SKM-1 treated with dmso at 0.1 percent for 144 hours (cell line): Measurements from ENCODE around the gene SLC38A10.
"Not testable (repeated sequence)": the region's sequence is repeated elsewhere in the genome, so short reads cannot be mapped to it uniquely, and the experiment has no call there.

Experiments used
- DNase-seq: peaks from one replicate; lab custom pipeline; 2025; ENCODE audit not compliant: unreplicated experiment; lab: John Stamatoyannopoulos, UW

The SLC38A10 gene

GRCh38 chr17:81232616-81233241 lies 62.4 kb downstream of the SLC38A10 start:
- DNase-seq, result no peak

DNA sequence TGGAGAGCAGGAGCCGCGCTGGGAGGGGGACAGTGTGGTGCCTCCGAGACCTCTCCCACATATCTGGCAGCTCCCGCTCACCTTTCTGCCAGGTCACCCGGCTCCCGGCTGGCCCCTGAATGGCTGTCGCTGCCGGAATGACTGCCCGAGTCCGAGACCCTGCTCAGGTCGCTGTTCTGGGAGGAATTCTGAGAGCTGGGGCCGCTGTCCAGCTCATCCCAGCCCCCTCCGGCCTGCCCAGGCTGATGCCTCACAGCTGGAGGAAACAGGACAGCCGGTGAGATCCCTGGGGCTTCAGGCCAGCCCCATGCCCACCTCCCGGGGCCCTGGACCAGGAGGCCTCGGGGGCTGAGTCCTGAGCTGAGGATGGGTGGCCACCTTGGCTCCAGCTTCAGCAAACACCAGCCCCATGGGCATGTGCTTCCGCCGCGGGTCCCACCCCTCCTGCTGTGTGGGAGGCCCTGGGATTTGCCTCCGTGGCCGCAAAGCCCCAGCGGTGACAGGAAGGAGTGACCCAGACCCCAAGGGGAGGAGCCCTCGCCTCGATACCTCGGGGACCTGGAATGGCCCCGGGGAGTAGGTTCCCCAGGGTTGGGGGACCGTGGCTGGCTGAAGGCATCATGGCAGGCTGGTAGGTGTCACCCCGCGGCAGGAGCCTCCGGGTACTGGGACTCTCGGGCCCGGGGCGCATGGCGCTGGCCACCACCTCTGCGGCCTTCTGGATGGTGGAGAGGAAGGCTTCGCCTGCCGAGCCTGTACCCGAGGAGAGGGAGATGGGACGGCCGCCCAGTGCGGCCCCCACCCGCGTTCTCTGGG lies 63.1 kb downstream of the SLC38A10 start:
- no peak for DNase-seq

- DNase-seq, result no peak
Observed at GRCh38 chr17:81231121-81231645, 63.9 kb downstream of the SLC38A10 start.

- DNase-seq, result no peak
Observed at GRCh38 chr17:81230043-81230820, 64.9 kb downstream of the SLC38A10 start.

DNA sequence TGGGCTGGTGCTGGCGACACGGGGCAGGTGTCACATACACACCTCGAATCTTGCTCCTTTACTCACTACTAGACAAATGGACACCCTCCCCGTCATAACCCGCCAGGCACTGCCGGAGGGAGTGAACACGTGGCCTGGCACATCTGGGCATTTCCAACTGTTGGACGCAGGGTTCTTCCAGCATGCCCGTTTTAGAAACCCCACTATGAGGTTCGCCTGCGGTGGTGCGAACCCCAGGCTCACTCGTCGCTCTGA lies 65.5 kb downstream of the SLC38A10 start:
- DNase-seq, result no peak

- no peak for DNase-seq
Observed at GRCh38 chr17:81228834-81229665, 66.1 kb downstream of the SLC38A10 start.

- peak; percentile 25 for DNase-seq
Observed at GRCh38 chr17:81228420-81228819, 66.7 kb downstream of the SLC38A10 start.

DNA sequence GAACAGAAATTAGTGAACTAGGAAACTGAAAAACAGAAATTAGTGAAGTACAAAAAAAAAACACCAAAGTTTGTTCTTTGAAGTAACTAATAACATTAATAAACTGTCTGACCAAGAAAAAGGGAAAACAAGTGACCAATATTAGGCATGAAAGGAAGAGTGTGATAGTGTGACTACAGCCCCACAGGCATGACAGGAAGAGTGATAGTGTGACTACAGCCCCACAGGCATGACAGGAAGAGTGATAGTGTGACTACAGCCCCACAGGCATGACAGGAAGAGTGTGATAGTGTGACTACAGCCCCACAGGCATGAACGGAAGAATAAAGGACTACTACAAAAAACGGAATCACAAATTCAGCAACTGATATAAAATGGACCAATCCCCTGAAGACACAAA lies 67.5 kb downstream of the SLC38A10 start:
- DNase-seq, result not testable (repeated sequence)

- DNase-seq, result peak; percentile 35
Observed at GRCh38 chr17:81223762-81224130, 71.4 kb downstream of the SLC38A10 start.

DNA sequence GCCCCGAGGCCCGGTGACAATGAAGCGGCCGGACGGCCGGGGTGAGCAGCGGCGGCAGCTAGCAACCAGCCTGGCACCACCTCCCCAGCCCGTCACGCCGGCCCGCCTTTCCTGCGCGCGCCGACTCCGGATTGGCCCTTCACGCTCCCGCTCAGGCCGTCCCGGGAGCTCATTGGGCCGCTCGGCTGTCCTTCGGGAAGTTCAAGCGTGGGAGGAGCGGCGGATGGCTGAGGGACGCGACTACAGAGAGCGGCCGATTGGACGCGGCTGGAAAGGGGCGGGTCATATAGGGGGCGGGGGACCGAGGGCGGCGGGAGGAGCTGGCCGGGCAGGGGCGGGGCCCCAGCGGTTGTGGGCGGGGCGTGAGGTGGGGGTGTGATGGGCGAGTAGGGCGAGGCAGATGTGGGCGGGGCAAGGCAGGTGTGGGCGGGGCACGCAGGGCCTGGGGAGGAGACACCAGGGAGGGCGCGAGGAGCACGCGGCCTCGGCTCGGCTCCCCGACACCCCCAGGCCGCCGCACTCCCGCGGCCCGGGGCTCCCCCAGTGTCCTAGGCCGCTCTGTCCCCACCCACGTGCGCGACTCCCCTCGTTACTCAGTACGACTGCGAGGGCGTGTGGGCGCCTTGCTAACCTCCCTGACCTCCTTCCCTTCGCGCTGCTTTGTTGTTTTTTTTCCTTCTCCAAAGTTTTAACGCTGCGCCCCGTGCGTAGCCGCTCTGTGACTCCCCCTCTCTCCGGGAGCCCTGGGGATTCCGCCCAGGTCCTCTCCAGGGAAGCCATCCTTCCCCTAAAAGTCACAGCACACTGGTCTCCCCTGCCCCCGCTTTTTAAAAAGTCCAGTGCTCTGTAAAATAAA lies 72.0 kb downstream of the SLC38A10 start, which contains the start of gene CEP131:
TSS of gene CEP131 (minus strand) at position 60 of the 856 bp plus-strand sequence. CDS start 2,909 bp downstream, outside the sequence.
- peak; percentile 97 for DNase-seq

DNA sequence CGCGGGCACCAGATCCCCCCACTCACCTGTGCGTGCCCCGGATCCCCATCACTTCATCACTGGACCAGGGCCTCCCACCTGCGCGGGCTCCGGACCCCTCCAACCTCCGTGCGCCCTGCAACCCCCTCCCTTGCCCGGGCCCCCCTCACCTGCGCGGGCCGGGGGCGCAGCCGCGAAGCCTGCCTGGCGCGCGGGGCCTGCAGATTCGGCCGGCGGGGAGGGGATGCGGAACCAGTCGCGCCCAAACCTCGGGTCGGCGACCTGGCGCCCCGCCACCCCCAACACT lies 72.5 kb downstream of the SLC38A10 start:
- DNase-seq, result no peak

GRCh38 chr17:81221842-81222619 lies 73.1 kb downstream of the SLC38A10 start:
- no peak for DNase-seq

DNA sequence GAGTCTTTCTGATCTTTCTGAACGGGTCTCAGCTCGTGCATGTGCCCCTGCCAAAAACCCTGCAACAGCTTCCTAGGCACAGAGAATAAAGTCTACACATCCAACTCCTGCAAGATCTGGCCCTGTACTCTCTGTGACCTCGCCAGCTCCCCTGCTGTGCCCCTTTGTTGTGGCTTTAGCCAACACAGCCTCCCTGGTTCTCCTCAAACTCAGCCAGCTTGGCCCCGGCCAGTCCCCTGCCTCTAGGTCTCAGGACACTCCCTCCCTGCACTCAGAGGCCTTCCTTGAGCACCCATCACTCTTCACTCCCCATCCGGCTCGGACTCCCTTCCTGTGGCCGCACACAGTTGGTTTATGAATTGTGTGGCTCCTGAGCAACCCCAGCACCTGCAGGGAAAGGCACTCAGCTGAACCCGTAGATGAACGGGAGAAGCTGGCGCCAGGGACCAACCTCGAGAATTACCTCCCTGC lies 73.7 kb downstream of the SLC38A10 start:
- DNase-seq, result no peak

DNA sequence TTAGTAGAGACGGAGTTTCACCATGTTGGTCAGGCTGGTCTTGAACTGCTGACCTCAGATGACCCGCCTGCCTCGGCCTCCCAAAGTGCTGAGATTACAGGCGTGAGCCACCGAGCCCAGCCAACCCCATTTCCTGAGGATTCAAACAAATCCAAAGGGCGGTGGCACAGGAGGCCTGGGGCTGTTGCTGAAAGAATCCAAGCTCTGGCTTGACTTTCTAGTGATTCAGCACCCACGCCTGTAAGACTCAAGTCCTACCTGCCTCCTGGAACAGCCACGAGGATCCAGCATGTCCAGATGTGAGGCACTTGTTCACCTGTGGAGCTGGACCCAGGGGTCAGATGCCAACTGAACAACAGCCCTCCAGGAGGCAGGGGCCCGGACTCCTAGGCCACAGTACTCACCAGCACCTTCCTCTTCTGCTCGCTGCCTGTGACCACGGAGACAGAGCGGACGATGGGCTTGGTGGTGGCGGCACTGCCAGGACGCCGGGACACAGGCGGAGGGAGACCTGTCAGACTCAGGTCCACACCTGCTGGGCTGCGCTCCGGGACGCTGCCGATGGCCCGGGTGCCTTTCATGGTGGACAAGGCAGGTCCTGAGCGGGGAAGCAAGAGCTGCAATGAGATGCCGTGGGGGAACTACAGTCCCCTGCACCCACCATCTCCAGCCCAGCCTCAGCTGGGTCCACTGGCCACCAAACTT lies 75.5 kb downstream of the SLC38A10 start:
- no peak for DNase-seq

GRCh38 chr17:81218991-81219390 lies 76.1 kb downstream of the SLC38A10 start:
- no peak for DNase-seq

DNA sequence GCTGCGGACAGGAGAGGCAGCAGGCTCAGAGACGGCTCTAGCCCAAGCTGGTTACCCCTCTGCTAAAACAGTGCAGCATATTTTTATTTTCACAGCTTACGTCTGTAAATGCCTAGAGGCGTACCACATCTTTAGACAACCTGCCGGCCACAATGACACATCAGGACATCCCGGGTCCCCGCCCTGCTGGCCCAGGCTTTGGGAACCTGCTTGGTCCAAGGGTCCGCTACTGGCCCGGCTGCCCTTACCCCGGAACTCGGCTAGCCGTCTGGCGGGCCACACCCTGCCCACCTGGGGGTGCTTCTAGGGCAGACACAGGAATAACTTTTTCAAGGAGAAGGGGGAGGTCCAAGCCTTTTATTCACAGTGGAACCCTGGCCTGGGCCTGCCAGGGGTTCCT lies 76.6 kb downstream of the SLC38A10 start:
- no peak for DNase-seq

DNA sequence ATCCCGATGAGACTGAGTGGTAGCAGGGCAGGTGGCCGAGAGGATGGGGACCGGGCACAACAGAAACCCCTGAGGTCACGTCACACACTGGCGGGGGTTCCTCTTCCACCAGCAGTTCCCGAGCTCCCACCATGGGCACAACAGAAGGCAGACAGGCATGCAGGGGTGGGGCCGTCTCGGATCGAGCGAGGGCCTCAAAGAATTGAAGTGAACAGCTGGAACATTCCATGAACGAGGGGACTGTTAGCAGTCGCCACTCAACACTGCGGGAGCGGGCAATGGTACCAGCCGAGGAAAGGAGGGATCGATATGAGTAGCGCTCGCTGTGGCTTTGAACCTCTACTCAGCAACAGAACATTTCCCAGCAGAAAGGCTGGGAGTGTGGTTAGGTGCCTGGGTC lies 77.6 kb downstream of the SLC38A10 start:
- no peak for DNase-seq

DNA sequence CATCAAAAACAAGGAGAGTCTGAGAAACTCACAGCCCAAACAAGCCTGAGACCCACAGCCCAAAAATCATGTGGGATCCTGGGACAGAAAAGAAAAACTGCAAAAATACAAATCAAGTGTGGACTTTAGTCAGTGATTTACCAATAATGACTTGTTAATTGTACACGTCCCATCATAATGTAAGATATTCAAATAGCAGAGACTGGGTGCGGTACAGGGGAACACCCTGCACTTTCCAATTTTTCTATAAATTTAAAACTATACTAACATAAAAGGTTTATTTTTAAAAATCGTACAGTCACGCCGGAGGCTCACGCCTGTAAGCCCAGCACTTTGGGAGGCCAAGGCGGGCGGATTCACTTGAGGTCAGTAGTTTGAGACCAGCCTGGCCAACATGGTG lies 81.1 kb downstream of the SLC38A10 start:
- DNase-seq, result no peak

GRCh38 chr17:81212365-81212764 lies 82.7 kb downstream of the SLC38A10 start:
- no peak for DNase-seq
